Neural cell (in vitro differentiated cells): ENCODE measurements around the gene AIFM1. TPM values are rescaled to one million over a fixed set of nuclear protein-coding genes. Genes with fewer than 3 reads are reported as not detected.
"Not testable (repeated sequence)": the region's sequence is repeated elsewhere in the genome, so short reads cannot be mapped to it uniquely, and the experiment has no call there.

Experiments
- H2AFZ ChIP-seq: fragments of 200-600, 300-800 bp; sonication (generic), shearing (Covaris generic); 2 replicates; pipeline ENCODE4 v1.6.0; 2014; ENCODE audit warnings: low read depth, mild to moderate bottlenecking, antibody characterized with exemption, low read length, moderate library complexity
- H3F3A ChIP-seq: fragments of 200-600 bp; shearing (Covaris generic); 2 replicates; pipeline ENCODE4 v1.6.1; 2016; ENCODE audit warnings: mild to moderate bottlenecking, moderate library complexity, mixed read lengths, antibody characterized with exemption, low read length; ENCODE audit not compliant: insufficient read depth, poor library complexity, severe bottlenecking
- H3K27ac ChIP-seq: fragments of 200-600, 300-800 bp; sonication (generic), shearing (Covaris generic); 2 replicates; pipeline ENCODE4 v1.5.1; 2014; ENCODE audit warnings: mild to moderate bottlenecking, low read length, moderate library complexity
- H3K27me3 ChIP-seq: fragments of 300-800, 200-600 bp; sonication (generic), shearing (Covaris generic); 2 replicates; pipeline ENCODE4 v1.6.0; 2014; ENCODE audit warnings: mild to moderate bottlenecking, low read depth, low read length, moderate library complexity; ENCODE audit not compliant: insufficient read depth
- H3K36me3 ChIP-seq: fragments of 300-800, 200-600 bp; sonication (generic), shearing (Covaris generic); 2 replicates; pipeline ENCODE4 v1.5.1; 2014; ENCODE audit warnings: mild to moderate bottlenecking, antibody characterized with exemption, low read length, moderate library complexity; ENCODE audit not compliant: insufficient read depth
- H3K4me2 ChIP-seq: fragments of 300-800, 200-600 bp; sonication (generic), shearing (Covaris generic); 2 replicates; pipeline ENCODE4 v1.6.0; 2014; ENCODE audit warnings: mild to moderate bottlenecking, low read length
- H3K4me3 ChIP-seq: fragments of 300-800, 200-600 bp; sonication (generic), shearing (Covaris generic); 2 replicates; pipeline ENCODE4 v1.5.1; 2014; ENCODE audit warnings: mild to moderate bottlenecking, low read length, moderate library complexity
- H3K79me2 ChIP-seq: fragments of 200-600 bp; shearing (Covaris generic); replicated peaks from 2 replicates; pipeline ENCODE4 v1.6.0; 2014; ENCODE audit warnings: mild to moderate bottlenecking, low read length, moderate library complexity; ENCODE audit not compliant: insufficient read depth
- H3K9ac ChIP-seq: fragments of 300-800, 200-600 bp; sonication (generic), shearing (Covaris generic); 2 replicates; pipeline ENCODE4 v1.6.1; 2016; ENCODE audit warnings: mild to moderate bottlenecking, low read length, mixed read lengths
- H3K9me2 ChIP-seq: fragments of 200-600 bp; shearing (Covaris generic); 2 replicates; pipeline ENCODE4 v1.6.1; 2016; ENCODE audit warnings: mild to moderate bottlenecking, low read length, mixed read lengths; ENCODE audit not compliant: insufficient read depth
- H3K9me3 ChIP-seq: fragments of 200-600, 300-800 bp; sonication (generic), shearing (Covaris generic); 2 replicates; pipeline ENCODE4 v1.6.1; 2016; ENCODE audit warnings: mild to moderate bottlenecking, mixed run types, low read length, moderate library complexity, mixed read lengths
- H4K20me1 ChIP-seq: fragments of 200-600 bp; shearing (Covaris generic); 2 replicates; pipeline ENCODE4 v1.6.1; 2016; ENCODE audit warnings: mild to moderate bottlenecking, mixed run types; ENCODE audit not compliant: insufficient read depth
- CTCF ChIP-seq: fragments of 450-650 bp; IDR thresholded peaks from 2 replicates; pipeline ENCODE4 v1.5.1; 2014; ENCODE audit warnings: antibody characterized with exemption, mild to moderate bottlenecking, moderate library complexity; ENCODE audit not compliant: poor library complexity, severe bottlenecking
- EP300 ChIP-seq: fragments of 450-650 bp; conservative IDR thresholded peaks from 2 replicates; pipeline ENCODE4 v1.6.1; 2014; ENCODE audit warnings: antibody characterized with exemption, mild to moderate bottlenecking, moderate library complexity; ENCODE audit not compliant: poor library complexity, severe bottlenecking
- EZH2 ChIP-seq: fragments of 200-600, 300-800 bp; shearing (Covaris generic), sonication (generic); IDR thresholded peaks from 2 replicates; pipeline ENCODE4 v1.6.1; 2014; ENCODE audit warnings: antibody characterized with exemption, low read length, borderline replicate concordance, mild to moderate bottlenecking; ENCODE audit not compliant: insufficient read depth, poor library complexity, severe bottlenecking
- MXI1 ChIP-seq: fragments of 450-650 bp; conservative IDR thresholded peaks from 2 replicates; pipeline ENCODE4 v1.6.1; 2014; ENCODE audit warnings: antibody characterized with exemption, mild to moderate bottlenecking; ENCODE audit not compliant: poor library complexity, severe bottlenecking
- POLR2AphosphoS5 ChIP-seq: IDR thresholded peaks from 2 replicates; pipeline ENCODE4 v1.6.1; 2012
- RAD21 ChIP-seq: fragments of 450-650 bp; conservative IDR thresholded peaks from 2 replicates; pipeline ENCODE4 v1.6.1; 2014; ENCODE audit warnings: antibody characterized with exemption, mild to moderate bottlenecking, moderate library complexity
- REST ChIP-seq: IDR thresholded peaks from 2 replicates; pipeline ENCODE4 v1.6.1; 2012; ENCODE audit warnings: borderline replicate concordance
- SMC3 ChIP-seq: fragments of 450-650 bp; conservative IDR thresholded peaks from 2 replicates; pipeline ENCODE4 v1.6.1; 2014; ENCODE audit warnings: antibody characterized with exemption, mild to moderate bottlenecking, moderate library complexity; ENCODE audit not compliant: poor library complexity
- TAF1 ChIP-seq: IDR thresholded peaks from 2 replicates; pipeline ENCODE4 v1.6.1; 2012; ENCODE audit warnings: low read depth
- polyA plus RNA-seq: library from polyadenylated mRNA; depleted of rRNA; stranded (reverse); fragments of >200 nt; gene quantifications from 2 replicates; pipeline ENCODE4 v1.2.3, GENCODE V29; 2014

The AIFM1 gene
- polyA plus RNA-seq, 1 donor from 2014 or later: 24.3 TPM

- Histone ChIP-seq H4K20me1 (no peaks in the 10 kb centered on the region), H3K27ac (no peak overlapping the region), H3K4me3 (no peak overlapping the region), H3K36me3 (no peaks in the 10 kb centered on the region), H3F3A (no peaks in the 10 kb centered on the region), H2AFZ (no peak overlapping the region), H3K9ac (no peak overlapping the region), H3K4me2 (no peak overlapping the region), H3K9me3 (no peaks in the 10 kb centered on the region), H3K27me3 (peaks cover 5% of the 10 kb centered on the region), H3K79me2 (no peaks in the 10 kb centered on the region), H3K9me2 (no peaks in the 10 kb centered on the region)
- TF ChIP-seq MXI1 (no peak), SMC3 (no peak), REST (no peak), POLR2AphosphoS5 (no peak), RAD21 (no peak), TAF1 (no peak), EZH2 (no peak), EP300 (no peak), CTCF (no peak)
Observed at GRCh38 chrX:130118441-130119311, 47.0 kb downstream of the AIFM1 start.

GRCh38 chrX:130117166-130117565 is 48.5 kb downstream of the AIFM1 start:
- Histone ChIP-seq H2AFZ (no peak overlapping the region), H3K9me2 (no peaks in the 10 kb centered on the region), H3F3A (no peaks in the 10 kb centered on the region), H3K27ac (no peak overlapping the region), H3K36me3 (no peaks in the 10 kb centered on the region), H3K9me3 (no peaks in the 10 kb centered on the region), H3K27me3 (peaks cover 5% of the 10 kb centered on the region), H3K4me3 (no peak overlapping the region), H3K9ac (no peak overlapping the region), H3K79me2 (no peaks in the 10 kb centered on the region), H4K20me1 (no peaks in the 10 kb centered on the region), H3K4me2 (no peak overlapping the region)
- no peak for TF ChIP-seq POLR2AphosphoS5
- TF ChIP-seq RAD21: no peak
- no peak for TF ChIP-seq EP300
- no peak for TF ChIP-seq REST

- H3K9me3 ChIP-seq: not testable (repeated sequence)
Observed at GRCh38 chrX:130115119-130115885, 50.3 kb downstream of the AIFM1 start.

More at GRCh38 chrX:130115119-130115885, 50.3 kb downstream of the AIFM1 start:
- peaks cover 13% of the 10 kb centered on the region for H3K27me3 ChIP-seq
- not testable (repeated sequence) for H3K79me2 ChIP-seq, H3K9ac ChIP-seq, H3K4me3 ChIP-seq, H4K20me1 ChIP-seq, H3K9me2 ChIP-seq, H3K27ac ChIP-seq, H3F3A ChIP-seq, H3K4me2 ChIP-seq, H2AFZ ChIP-seq, H3K36me3 ChIP-seq
